HL-60/S4 treated with phorbol 12-myristate 13-acetate at 8.2 ng/mL for 4 days and 3 days (cell line): ENCODE data around the gene GRIFIN.

ENCODE experiments used
- in situ Hi-C: fragments of 300-500 bp; cut with MboI; formaldehyde crosslinking; loops from 2 replicates; pipeline ENCODE4 v1.15.0; 2022; ENCODE audit warnings: low sequenced_read_pairs

The GRIFIN gene

DNA sequence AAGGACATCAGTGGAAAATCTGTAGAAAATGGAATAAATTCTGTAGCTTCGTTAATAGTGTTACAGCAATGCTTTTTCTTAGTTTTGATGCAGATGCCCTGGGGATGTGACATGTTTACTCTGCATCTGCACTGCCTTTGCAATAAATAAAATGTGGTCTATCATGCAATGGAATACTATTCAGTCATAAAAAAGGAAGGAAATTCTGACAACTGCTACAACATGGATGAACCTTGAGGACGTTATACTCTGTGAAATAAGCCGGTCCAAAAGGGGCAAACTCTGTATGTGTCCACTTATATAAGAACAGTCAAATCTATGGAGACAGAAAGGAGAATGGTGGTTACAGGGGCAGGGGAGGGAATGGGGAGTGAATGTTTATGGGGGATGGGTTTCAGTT lies 13.5 kb downstream of the GRIFIN start:
- in situ Hi-C loops, result loop anchor here (25.0 kb wide), 1 partner anchor 225 kb away; the partner anchor contains the start of gene AMZ1

DNA sequence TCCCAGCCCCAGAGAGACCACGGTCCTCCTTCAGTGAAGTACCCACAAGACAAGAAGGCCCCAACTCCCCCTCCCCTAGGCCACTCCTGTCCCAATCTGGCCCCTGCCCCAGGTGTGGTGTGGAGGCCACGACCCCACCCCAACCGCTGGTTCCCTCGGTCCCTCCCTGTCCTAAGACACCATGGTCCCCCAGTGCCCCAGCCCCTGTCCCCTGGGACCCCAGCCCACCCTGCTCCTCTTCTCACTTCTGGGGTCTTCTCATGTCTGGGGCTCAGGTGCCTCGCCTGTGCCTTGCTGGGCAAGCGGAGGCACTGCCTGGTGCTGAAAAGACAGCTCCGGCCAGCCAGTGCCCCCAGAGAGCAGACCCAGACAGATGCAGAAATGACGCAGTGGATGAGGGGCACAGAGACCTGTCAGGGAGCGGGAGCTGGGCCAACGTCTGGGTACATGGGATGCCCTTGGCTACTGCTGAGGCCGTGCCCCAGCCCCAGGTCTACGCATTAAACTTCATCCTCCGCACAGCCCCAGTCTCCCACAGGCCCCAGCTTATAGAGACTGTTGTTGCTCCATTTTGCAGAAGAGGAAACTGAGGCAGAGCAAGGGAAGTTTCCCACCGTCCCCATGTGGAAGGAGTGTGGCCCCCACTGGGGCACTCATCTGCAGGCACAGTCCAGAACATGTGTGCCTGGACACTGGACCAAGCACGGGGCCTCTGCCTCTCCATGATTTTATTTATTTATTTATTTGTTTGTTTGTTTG lies 14.8 kb downstream of the GRIFIN start:
- in situ Hi-C loops, result loop anchor here (25.0 kb wide), 1 partner anchor 226 kb away; the partner anchor contains the start of gene AMZ1

DNA sequence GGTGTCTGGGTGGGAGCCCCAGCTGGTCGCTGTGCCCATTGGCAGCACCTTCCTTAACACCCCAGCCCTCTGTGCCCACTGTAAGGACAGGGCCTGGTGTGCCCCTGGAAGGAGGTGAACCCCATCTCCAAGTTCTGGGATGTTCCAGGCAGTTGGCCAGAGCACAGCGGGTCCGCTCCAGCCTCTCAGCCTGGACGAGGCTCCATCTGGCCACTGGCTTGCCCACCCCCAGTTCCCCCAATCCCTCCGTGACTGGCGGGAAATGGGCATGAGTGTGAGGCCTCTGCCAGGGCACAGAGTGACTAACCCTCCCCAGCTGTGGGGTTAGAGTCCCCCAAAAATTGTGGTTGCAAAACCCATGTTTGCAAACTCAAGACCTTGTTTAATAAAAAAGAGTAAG lies 15.6 kb downstream of the GRIFIN start:
- in situ Hi-C loops, result loop anchor here (25.0 kb wide), 1 partner anchor 227 kb away; the partner anchor contains the start of gene AMZ1

DNA sequence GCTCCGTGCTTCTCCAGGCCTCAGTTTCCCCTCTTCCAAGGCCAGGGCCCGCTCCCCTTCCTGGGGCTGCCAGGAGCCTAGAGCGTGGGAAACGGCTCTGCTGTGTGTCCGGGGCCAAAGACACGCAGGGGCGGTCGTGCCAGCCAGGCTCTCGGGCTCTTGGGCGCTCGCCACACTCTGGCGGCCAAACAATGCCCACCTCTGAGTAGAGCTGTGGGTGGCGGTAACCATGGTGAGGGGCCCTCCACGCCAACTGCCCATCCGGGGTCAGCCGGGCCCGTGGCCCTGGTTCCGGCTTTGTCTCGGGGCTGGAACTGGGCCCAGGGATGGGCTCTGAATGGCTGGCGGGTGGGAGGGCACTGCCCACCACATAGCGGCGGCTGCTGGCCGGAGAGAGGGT lies 16.0 kb downstream of the GRIFIN start:
- in situ Hi-C loops, result loop anchor here (25.0 kb wide), 1 partner anchor 227 kb away; the partner anchor contains the start of gene AMZ1

DNA sequence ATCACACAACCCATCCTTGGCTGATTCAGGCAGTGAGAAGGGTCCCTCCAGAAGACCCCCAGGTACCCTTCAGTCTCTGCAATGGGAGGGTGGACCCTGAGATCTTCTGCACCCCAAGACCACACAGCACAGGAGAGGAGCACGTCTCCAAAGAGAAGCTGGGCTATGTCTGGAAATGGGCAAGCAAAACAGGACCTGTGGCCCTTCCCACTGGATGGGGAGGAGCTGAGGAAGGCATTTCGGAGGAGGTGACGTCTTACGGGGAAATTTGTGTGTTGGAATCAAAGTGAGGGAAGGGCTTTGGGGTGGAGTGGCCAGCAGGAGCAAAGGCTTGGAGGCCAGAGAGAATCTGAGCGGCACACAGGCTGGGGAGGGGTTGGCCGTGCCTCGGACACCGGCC lies 16.5 kb downstream of the GRIFIN start:
- in situ Hi-C loops, result loop anchor here (25.0 kb wide), 1 partner anchor 228 kb away; the partner anchor contains the start of gene AMZ1

DNA sequence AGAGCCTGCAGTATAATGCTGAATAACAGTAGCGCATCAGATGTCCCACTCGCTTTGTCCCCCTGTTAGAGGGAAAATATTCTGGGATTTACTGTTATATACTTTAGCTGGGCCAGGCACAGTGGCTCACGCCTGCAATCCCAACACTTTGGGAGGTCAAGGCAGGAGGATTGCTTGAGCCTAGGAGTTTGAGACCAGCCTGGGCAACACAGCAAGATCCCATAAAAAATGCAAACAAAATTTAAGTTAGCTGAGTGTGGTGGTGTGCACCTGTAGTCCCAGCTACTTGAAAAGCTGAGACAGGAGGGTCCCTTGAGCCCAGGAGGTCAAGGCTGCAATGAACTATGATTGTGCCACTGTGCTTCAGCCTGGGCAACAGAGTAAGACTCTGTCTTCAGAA lies 22.3 kb downstream of the GRIFIN start:
- in situ Hi-C loops, result loop anchor here (25.0 kb wide), 1 partner anchor 233 kb away; the partner anchor contains the start of gene AMZ1

DNA sequence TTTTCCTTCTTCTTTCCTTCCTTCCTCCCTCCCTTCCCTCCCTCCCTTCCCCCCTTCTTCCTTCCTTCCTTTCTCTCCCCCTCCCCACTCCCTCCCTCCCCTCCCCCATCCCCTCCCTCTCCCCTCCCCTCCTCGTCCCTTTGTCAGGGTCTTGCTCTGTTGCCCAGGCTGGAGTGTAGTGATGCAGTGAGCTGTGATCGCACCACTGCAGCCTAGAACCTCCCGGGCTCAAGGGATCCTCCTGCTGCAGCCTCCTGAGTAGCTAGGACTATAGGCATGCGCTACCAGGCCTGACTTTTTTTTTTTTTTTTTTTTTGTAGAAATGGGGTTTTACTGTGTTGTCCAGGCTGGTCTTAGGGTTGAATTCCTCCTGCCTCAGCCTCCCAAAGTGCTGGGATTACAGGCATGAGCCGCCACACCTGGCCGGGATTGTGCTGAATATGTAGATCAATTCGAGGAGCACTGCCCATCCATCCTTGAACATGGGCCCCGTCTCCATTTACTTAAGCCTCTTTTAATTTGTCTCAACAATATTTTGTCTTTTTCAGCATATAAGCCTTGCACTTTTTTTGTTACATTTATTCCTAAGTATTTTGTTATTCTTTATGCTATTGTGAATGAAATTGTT lies 23.4 kb downstream of the GRIFIN start:
- in situ Hi-C loops, result loop anchor here (25.0 kb wide), 1 partner anchor 235 kb away; the partner anchor contains the start of gene AMZ1

DNA sequence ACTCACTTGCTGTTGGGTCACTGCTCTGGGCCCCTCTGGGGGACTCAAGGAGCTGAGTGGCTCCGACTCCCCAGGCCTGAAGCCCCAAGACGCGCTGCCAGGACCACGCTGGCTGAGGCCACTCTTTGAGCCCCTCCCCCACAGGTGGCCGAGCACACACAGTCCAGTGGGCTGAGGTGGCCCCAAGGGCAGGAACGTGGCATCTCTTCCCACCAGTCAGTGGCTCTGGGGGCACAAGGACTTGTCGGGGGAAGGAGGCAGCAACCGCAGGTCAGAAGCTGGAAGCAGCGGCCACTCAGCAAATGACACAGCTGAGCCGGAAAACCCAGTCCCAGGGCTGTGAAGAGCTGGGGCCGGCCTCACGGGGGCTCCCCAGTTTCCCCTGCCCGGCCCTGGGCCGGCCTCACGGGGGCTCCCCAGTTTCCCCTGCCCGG lies 24.1 kb downstream of the GRIFIN start:
- in situ Hi-C loops, result loop anchor here (25.0 kb wide), 1 partner anchor 235 kb away; the partner anchor contains the start of gene AMZ1

DNA sequence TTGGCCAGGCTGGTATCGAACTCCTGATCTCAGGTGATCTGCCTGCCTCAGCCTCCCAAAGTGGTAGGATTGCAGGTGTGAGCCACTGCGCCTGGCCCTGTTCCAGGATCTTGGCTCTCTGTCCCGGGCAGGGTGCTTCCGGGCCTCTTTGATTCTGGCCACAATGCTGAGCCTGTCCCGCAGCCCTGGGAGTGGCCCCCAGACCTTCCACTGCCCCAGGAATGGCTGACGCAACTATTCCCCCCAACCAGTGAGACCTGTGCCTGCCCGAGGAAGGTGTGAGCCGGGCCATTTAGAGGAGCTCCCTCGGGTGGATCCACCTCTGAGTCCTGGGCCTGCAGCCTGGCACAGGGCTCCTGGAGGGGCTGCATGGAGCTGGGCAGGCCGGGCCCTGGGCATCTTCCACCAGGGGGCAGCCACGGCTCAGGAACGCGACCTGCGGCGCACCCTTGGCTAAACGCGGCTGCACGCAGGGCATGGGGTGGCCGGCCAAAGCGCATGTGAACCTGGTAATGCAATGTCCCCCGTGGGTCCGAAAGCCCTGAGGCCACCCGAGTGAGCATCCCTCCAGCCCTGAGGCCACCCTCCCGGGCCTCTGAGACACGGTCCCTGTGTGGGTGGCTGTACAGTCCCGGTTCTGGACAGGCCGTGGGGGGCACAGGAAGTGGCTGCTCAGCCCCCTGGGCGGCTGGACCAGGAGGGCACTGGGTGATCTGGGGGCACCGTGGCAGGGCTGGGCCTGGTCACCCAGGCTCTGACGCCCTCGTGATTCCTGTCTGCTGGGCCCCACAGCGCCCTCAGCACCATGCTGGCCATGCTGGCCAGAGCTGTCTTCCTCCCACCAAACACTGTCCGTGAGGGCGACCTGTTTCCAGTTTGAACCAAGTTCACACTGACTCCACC lies 24.8 kb downstream of the GRIFIN start:
- in situ Hi-C loops, result loop anchor here (25.0 kb wide), 1 partner anchor 236 kb away; the partner anchor contains the start of gene AMZ1

DNA sequence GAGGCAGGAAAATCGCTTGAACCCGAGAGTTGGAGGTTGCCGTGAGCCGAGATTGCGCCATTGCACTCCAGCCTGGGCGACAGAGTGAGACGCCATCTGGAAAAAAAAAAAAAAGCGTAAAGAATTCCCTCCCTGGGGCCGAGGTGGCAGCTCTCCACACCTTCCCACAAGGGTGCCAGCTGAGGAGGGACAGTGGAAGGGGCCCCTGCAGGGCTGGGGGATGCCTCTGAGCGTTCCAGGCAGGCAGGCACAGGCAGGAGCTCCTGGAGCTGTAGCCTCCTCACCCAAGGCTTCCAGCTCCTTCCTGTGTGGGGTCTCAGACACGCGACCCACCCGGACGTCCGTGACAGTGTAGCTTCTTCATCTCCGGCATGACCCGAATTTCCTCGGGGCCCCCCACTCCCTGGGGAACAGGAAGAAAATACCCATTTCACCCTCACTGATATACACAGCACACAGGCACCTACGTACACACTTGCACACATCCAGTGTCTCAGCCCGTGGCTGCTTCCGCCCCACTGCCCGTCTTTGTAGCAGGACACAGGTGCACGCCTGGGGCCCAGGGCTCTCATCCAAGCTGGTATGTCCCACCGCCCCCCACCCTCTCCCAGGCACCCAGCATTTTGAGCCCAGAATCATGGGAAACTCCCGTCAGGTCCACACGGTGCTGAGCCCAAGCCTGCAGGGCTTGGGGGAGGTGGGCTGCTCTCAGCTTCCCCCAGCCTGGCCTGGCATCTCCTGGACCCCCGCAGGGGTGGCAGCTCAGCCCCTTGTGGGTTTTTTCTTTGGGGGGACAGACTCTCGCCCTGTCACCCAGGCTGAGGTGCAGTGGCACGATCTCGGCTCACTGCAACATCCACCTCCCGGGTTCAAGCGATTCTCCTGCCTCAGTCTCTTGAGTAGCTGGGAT lies 25.7 kb downstream of the GRIFIN start:
- in situ Hi-C loops, result loop anchor here (25.0 kb wide), 1 partner anchor 237 kb away; the partner anchor contains the start of gene AMZ1

DNA sequence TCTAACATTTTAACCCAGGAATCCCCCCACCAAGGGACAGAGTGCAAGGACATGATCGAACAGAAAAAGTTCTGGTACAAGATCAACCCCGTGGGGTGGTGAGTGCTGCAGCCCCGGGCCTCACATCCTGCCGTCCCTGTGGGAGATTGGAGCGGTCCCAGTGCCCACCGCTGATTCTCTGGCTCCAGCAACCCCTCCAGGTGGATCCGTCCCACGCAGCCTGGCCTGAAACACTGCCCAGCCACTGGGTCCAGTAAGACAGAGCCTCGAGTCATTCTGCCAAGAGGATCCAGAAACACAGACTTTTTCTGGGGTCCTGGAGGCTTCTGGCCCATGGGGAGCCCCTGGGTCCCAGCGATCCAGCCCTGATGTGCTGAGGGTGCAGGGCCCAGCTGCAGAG lies 29.5 kb downstream of the GRIFIN start:
- in situ Hi-C loops, result no loop called here

DNA sequence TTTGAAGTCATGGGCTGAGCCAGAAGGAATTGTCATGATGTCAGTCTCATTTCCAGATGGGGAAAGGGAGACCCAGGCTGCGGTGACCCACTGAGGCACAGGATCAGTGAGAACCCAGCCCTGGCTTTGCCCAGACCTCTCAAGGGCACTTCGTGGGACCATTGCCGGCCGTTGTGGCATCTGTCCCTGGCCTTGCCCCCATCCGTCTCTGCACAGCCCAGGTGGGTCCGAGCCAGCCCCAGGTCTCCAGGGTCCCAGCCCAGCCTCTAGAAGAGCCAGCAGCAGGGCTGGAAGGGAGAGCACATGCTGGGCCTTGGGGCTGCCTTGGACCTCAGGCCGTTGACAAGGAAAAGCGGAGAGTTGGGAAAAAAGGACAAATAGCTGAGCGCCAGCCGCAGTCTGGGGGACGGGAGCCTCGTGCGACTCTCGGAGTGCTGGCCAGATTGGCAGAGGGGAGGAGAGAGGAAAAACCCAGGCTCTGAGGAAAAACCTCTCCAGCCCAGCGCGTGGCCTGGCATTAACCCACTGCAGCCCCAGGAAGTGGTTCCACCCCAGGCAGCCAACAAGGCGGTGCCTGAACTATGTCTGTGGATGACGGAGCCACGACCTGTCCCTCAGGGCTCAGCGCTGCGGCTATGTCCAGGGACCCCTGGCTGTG lies 30.2 kb downstream of the GRIFIN start:
- in situ Hi-C loops, result no loop called here

DNA sequence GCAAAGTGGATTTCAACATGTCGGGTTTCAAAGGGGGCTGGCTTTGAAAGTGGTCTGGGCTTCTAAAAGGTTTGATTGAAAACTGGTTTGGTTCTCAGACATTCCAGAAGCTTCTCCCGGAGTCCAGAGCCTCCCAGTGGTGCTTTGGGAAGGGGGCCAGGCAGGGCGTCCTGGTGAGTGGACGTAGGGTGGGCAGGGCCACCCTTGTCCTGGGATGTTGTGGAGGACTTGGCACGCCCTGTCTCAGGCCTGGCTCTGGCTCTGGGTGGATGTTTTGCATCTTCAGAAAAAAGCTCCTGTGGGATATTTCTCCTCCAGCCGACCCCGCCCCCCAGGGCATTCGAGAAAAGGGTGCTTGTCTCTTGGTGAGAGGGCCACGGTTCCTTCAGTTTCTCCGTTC lies 31.2 kb downstream of the GRIFIN start:
- in situ Hi-C loops, result no loop called here

DNA sequence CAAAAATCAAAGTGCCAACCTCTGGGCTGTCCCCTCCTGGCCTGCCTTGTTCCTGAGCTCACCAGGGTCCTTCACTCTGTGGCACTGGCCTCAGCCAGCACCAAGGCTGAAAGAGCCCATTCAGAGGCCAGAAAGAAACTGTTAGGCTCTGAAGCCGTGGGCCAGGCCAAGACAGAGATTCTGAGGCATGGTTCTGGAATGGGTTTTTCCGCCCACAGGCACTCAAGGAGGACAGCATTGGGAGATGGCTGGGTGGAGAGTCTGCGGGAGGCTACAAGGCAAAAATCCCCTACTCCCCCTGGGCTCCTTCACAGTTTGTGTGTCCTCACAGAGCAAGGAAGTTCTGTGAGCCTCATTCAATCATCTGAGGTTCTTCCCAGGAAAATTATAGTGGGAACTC lies 31.7 kb downstream of the GRIFIN start:
- in situ Hi-C loops, result no loop called here

DNA sequence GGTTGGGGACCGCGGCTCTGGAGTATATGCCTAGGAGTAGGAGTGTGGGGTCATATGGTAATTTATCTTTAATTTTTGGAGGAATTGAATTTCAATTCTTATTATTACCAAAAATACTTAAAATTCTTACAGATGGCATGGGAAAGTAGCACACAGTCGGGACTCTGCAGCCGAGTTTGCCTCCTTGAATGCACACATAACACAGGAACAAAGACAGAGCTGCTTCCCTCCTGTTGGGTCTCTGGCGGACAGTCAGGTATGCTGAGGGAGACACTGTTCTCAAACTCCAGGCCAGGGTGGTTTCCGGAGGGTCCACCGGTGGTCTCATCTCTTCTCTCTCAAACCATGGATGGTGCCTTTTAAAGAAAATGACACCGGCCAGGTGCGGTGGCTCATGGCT lies 32.7 kb downstream of the GRIFIN start:
- in situ Hi-C loops, result no loop called here

DNA sequence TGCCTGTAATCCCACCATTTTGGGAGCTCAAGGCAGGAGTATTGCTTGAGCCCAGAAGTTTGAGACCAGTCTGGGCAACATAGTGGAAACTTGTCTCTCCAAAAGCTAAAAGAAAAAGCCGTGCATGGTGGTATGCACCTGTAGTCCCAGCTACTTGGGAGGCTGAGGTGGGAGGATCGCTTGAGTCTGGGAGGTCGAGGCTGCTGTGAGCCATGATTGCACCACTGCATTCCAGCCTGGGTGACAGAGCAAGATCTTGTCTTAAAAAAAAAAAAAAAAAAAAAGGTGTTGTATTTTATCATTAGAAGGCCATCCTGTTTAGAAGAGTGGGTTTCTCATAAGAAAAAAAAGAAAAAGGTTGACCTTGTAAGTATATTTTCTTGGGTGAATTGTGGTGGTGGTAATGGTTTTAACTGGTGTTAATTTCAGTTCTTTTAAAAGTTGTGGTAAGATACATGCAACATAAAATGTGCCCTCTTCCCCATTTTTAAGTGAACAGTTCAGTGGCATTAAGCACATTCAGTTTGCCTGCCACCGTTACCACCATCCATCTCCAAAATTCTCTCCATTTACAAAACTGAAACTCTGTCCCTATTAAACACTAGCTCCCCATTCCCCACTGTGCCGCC lies 34.7 kb downstream of the GRIFIN start:
- in situ Hi-C loops, result no loop called here

DNA sequence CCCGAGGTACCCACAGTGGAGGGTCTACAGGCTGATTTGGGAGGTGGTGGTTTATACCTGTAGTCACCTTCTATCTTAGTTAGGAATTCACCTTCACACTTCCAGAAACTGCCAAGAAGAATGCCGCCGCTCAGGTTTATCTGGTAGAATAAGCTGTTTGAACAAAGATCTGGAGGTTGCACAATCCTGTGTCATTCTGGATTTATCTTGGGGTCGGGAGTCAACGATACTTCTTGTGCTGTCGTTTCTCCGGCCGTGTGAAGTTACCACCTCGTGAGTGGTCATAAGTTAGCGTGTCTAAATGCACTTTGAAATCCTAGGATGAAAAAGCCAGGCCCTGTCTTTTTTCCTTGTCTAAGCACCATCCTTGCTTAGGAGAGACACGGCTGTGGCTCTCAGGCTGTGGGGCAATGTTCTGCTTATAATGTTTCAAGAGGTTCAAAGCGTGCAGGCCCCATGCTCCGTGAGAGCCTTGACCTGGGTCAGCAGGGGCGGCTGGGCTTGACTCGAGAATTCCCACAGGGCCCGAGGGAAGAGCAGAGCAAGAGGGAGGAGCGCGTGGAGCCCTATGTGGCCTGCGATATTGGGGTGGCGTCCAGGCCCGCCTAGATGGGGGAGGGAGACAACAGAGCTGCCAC lies 35.5 kb downstream of the GRIFIN start:
- in situ Hi-C loops, result no loop called here

DNA sequence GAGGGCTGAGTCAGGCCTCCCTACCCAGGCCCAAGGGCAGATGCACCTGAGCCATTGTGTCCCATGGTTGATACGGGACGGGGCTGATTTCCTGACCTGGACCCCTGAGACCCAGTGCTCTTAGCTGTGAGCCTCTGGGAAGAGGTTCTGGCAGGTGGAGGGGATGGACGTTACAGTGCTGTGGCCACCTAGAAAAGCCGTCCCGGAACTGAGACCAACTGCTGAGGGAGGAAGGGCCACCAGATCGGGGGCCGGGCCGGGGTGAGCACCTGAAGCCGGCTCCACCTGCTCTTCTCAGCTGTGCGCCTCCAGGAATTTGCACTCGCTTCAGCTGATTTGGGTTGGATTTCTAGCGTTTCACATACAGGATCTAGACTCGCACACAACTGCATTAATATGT lies 37.4 kb downstream of the GRIFIN start:
- in situ Hi-C loops, result no loop called here
